HG03060 (cell line): ENCODE results near the gene FHOD3.

Source experiments
- ATAC-seq: cut with Tn5 transposase; IDR thresholded peaks from one replicate; pipeline ENCODE4 v1.9.1; 2021; ENCODE audit warnings: low read depth, moderate number of reproducible peaks; ENCODE audit not compliant: unreplicated experiment

The FHOD3 gene

GRCh38 chr18:36316246-36316645 lies 18.7 kb downstream of the FHOD3 start:
- ATAC-seq: no peak

GRCh38 chr18:36321658-36322407 lies 24.3 kb downstream of the FHOD3 start:
- no peak for ATAC-seq

GRCh38 chr18:36322408-36322728 lies 24.9 kb downstream of the FHOD3 start:
- ATAC-seq: no peak

- no peak for ATAC-seq
These were observed 25.2 kb downstream of the FHOD3 start for GRCh38 chr18:36322734-36323133.

GRCh38 chr18:36323421-36323820 lies 25.9 kb downstream of the FHOD3 start:
- no peak for ATAC-seq

- no peak for ATAC-seq
These were observed 28.3 kb downstream of the FHOD3 start for GRCh38 chr18:36325846-36326245.

GRCh38 chr18:36326771-36327170 lies 29.3 kb downstream of the FHOD3 start:
- no peak for ATAC-seq

GRCh38 chr18:36327352-36328316 lies 30.1 kb downstream of the FHOD3 start:
- no peak for ATAC-seq

- ATAC-seq: no peak
These were observed 30.9 kb downstream of the FHOD3 start for GRCh38 chr18:36328385-36328858.

- ATAC-seq: no peak
These were observed 31.4 kb downstream of the FHOD3 start for GRCh38 chr18:36328916-36329315.

GRCh38 chr18:36329684-36330434 lies 32.3 kb downstream of the FHOD3 start:
- ATAC-seq: no peak

GRCh38 chr18:36330435-36331052 lies 33.0 kb downstream of the FHOD3 start:
- no peak for ATAC-seq

- no peak for ATAC-seq
These were observed 34.0 kb downstream of the FHOD3 start for GRCh38 chr18:36331521-36331971.

GRCh38 chr18:36333414-36333813 lies 35.9 kb downstream of the FHOD3 start:
- ATAC-seq: no peak

GRCh38 chr18:36334798-36335197 lies 37.3 kb downstream of the FHOD3 start:
- no peak for ATAC-seq

- ATAC-seq: no peak
These were observed 38.2 kb downstream of the FHOD3 start for GRCh38 chr18:36335476-36336279.

- no peak for ATAC-seq
These were observed 40.3 kb downstream of the FHOD3 start for GRCh38 chr18:36337679-36338402.

- no peak for ATAC-seq
These were observed 41.0 kb downstream of the FHOD3 start for GRCh38 chr18:36338403-36338933.

- ATAC-seq: no peak
These were observed 42.7 kb downstream of the FHOD3 start for GRCh38 chr18:36340246-36340645.
